ENCODE measurements around the gene CUL9.

- TF ChIP-seq, protein P1, sequence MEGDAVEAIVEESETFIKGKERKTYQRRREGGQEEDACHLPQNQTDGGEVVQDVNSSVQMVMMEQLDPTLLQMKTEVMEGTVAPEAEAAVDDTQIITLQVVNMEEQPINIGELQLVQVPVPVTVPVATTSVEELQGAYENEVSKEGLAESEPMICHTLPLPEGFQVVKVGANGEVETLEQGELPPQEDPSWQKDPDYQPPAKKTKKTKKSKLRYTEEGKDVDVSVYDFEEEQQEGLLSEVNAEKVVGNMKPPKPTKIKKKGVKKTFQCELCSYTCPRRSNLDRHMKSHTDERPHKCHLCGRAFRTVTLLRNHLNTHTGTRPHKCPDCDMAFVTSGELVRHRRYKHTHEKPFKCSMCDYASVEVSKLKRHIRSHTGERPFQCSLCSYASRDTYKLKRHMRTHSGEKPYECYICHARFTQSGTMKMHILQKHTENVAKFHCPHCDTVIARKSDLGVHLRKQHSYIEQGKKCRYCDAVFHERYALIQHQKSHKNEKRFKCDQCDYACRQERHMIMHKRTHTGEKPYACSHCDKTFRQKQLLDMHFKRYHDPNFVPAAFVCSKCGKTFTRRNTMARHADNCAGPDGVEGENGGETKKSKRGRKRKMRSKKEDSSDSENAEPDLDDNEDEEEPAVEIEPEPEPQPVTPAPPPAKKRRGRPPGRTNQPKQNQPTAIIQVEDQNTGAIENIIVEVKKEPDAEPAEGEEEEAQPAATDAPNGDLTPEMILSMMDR (IDR thresholded peaks at IDR 0.05), result no peak
- no peak for TF ChIP-seq EP300 (IDR thresholded peaks at IDR 0.05; ENCODE audit: low read depth)
Measured at GRCh38 chr6:43262780-43263313, 80.9 kb downstream of the CUL9 start.
